ENCODE data around the gene ASIC4.

The ASIC4 gene

DNA sequence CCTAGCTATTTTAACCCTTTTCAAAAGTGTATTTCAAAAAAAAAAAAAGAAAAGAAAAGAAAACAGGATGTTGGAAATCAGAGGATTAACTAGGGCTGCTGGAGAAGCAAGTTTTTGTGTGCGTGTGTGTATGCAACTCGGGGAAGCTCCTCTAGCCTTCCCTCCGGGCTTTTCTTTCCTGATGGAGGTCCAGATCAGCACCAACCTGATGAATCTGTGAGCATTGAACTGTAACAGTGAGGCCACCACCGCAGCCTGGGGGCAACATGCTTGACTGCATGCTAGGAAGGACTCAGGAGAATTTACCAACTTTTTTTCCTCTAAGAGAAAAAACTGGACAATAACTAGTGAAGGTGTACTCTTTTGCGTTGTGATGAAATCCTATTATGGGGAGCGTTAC, 54.8 kb downstream of the ASIC4 start:
- Histone ChIP-seq H3K27me3 (ENCODE audit: control insufficient read depth, insufficient read depth, low read length) (no peaks in the 10 kb centered on the region), H3K4me3 (ENCODE audit: low read length) (no peak overlapping the region), H3K27ac (ENCODE audit: low read depth, low read length) (no peak overlapping the region), H3K9ac (ENCODE audit: low read length) (no peak overlapping the region), H3K36me3 (ENCODE audit: control insufficient read depth, insufficient read depth, low read length) (peaks cover 3% of the 10 kb centered on the region), H3K4me1 (ENCODE audit: control insufficient read depth, insufficient read depth, low read length) (peaks cover 4% of the 10 kb centered on the region)

- H3K27me3 ChIP-seq (ENCODE audit: control insufficient read depth, insufficient read depth, low read length): peaks cover 1% of the 10 kb centered on the region
- H3K4me1 ChIP-seq (ENCODE audit: control insufficient read depth, insufficient read depth, low read length): peaks cover 4% of the 10 kb centered on the region
- H3K27ac ChIP-seq (ENCODE audit: low read depth, low read length): no peak overlapping the region
- H3K9ac ChIP-seq (ENCODE audit: low read length): no peak overlapping the region
- peaks cover 3% of the 10 kb centered on the region for H3K36me3 ChIP-seq (ENCODE audit: control insufficient read depth, insufficient read depth, low read length)
- H3K4me3 ChIP-seq (ENCODE audit: low read length): no peak overlapping the region
Measured at GRCh38 chr2:219569635-219570034, 55.4 kb downstream of the ASIC4 start.

- peaks cover 3% of the 10 kb centered on the region for H3K36me3 ChIP-seq (ENCODE audit: control insufficient read depth, insufficient read depth, low read length)
- no peak overlapping the region for H3K9ac ChIP-seq (ENCODE audit: low read length)
- H3K4me3 ChIP-seq (ENCODE audit: low read length): peak overlapping the region; percentile 66
- H3K27me3 ChIP-seq (ENCODE audit: control insufficient read depth, insufficient read depth, low read length): peaks cover 6% of the 10 kb centered on the region
- peak overlapping the region; percentile 78 for H3K27ac ChIP-seq (ENCODE audit: low read depth, low read length)
- peaks cover 4% of the 10 kb centered on the region for H3K4me1 ChIP-seq (ENCODE audit: control insufficient read depth, insufficient read depth, low read length)
Measured at GRCh38 chr2:219570194-219570923, 56.1 kb downstream of the ASIC4 start.

DNA sequence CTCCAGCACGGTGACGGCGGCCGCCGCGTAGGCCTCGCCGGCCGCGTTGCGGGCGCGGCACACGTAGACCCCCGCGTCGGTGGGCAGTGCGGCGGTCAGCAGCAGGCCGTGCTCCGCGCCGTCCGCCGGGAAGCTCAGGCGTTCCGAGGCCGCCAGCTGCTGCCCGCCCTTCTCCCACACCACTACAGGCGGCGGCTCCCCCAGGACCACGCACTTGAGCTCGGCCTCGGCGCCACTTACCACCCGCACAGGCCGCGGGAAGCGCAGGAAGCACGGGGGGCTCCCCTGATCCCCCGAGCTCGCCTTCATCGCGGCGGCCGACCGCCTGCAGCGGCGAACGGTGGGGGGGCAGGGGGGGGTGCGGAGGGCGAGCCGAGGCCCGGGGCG, 56.6 kb downstream of the ASIC4 start:
- H3K9ac ChIP-seq (ENCODE audit: low read length): peak overlapping the region; percentile 21
- H3K4me1 ChIP-seq (ENCODE audit: control insufficient read depth, insufficient read depth, low read length): peaks cover 4% of the 10 kb centered on the region
- H3K27me3 ChIP-seq (ENCODE audit: control insufficient read depth, insufficient read depth, low read length): peaks cover 6% of the 10 kb centered on the region
- peak overlapping the region; percentile 66 for H3K4me3 ChIP-seq (ENCODE audit: low read length)
- peaks cover 3% of the 10 kb centered on the region for H3K36me3 ChIP-seq (ENCODE audit: control insufficient read depth, insufficient read depth, low read length)
- H3K27ac ChIP-seq (ENCODE audit: low read depth, low read length): peak overlapping the region; percentile 78

DNA sequence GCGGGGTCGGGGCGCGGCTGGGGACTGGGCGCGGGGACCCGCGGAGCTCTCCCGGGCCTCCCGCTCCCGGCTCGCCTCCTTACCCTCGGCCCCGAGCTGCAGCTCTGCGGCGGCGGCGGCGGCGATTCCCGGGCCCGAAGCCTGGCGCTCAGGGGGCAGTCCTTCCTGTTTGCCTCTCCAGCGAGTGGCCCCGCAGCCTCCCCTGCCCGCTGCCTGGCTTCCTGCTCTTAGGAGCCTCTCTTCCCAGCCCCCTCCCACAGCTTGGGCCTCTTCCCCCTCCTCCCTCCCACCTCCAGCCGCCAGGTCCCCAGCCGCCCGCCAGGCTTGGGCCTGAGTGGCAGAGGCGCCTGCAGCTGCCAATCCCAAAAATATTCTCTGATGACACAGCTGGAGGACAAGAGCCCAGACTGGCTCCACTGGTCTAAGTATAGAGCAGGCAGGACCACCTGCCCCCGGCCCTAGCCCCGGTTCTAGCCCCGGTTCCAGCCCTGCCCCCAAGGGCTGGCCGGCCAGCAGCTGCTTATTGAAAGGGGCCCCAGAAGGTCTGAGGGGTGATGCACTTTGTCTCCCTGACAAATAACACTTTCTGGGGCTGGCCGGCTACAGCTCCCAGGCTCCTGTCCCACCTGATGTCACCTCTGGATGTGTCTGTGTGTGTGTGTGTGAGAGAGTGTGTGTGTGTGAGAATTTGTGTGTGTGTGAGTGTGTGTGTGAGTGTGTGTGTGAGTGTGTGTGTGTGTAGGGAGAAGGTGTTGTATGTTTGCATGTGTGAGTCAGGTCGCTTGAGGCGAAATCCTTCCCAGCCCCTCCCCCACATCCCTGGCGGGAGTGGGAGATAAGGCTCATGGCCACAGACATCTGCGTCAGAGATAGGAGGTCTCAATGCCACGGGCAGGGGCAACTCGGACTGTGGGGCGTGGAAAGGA, 57.3 kb downstream of the ASIC4 start, which contains the start of gene OBSL1:
OBSL1 (minus strand) TSS at position 229 of the 926 bp plus-strand sequence. CDS start 307 bp downstream, outside the sequence.
- H3K4me3 ChIP-seq (ENCODE audit: low read length): peak within 1 kb of the TSS; percentile 66
- peak within 1 kb of the TSS; percentile 21 for H3K9ac ChIP-seq (ENCODE audit: low read length)
- H3K4me1 ChIP-seq (ENCODE audit: control insufficient read depth, insufficient read depth, low read length): peaks cover 4% of the 10 kb centered on the region
- H3K27me3 ChIP-seq (ENCODE audit: control insufficient read depth, insufficient read depth, low read length): peaks cover 6% of the 10 kb centered on the region
- H3K36me3 ChIP-seq (ENCODE audit: control insufficient read depth, insufficient read depth, low read length): peaks cover 3% of the 10 kb centered on the region
- peak within 1 kb of the TSS; percentile 78 for H3K27ac ChIP-seq (ENCODE audit: low read depth, low read length)

- Histone ChIP-seq H3K27me3 (ENCODE audit: control insufficient read depth, insufficient read depth, low read length) (peaks cover 6% of the 10 kb centered on the region), H3K4me1 (ENCODE audit: control insufficient read depth, insufficient read depth, low read length) (peaks cover 4% of the 10 kb centered on the region), H3K9ac (ENCODE audit: low read length) (no peak within 1 kb of the TSS), H3K4me3 (ENCODE audit: low read length) (peak within 1 kb of the TSS; percentile 29), H3K36me3 (ENCODE audit: control insufficient read depth, insufficient read depth, low read length) (no peaks in the 10 kb centered on the region), H3K27ac (ENCODE audit: low read depth, low read length) (peak within 1 kb of the TSS; percentile 78)
Measured at GRCh38 chr2:219572237-219573001, 58.1 kb downstream of the ASIC4 start, which contains the start of gene INHA. INHA (plus strand) TSS chr2:219572310; CDS start chr2:219572375, 65 bp downstream.

GRCh38 chr2:219573166-219573565, 58.9 kb downstream of the ASIC4 start:
- H3K27ac ChIP-seq (ENCODE audit: low read depth, low read length): no peak overlapping the region
- H3K4me3 ChIP-seq (ENCODE audit: low read length): no peak overlapping the region
- no peak overlapping the region for H3K9ac ChIP-seq (ENCODE audit: low read length)
- H3K36me3 ChIP-seq (ENCODE audit: control insufficient read depth, insufficient read depth, low read length): no peaks in the 10 kb centered on the region
- peaks cover 4% of the 10 kb centered on the region for H3K4me1 ChIP-seq (ENCODE audit: control insufficient read depth, insufficient read depth, low read length)
- peaks cover 6% of the 10 kb centered on the region for H3K27me3 ChIP-seq (ENCODE audit: control insufficient read depth, insufficient read depth, low read length)

- peaks cover 4% of the 10 kb centered on the region for H3K4me1 ChIP-seq (ENCODE audit: control insufficient read depth, insufficient read depth, low read length)
- H3K27me3 ChIP-seq (ENCODE audit: control insufficient read depth, insufficient read depth, low read length): peaks cover 6% of the 10 kb centered on the region
- no peak overlapping the region for H3K4me3 ChIP-seq (ENCODE audit: low read length)
- H3K9ac ChIP-seq (ENCODE audit: low read length): no peak overlapping the region
- H3K27ac ChIP-seq (ENCODE audit: low read depth, low read length): no peak overlapping the region
- no peaks in the 10 kb centered on the region for H3K36me3 ChIP-seq (ENCODE audit: control insufficient read depth, insufficient read depth, low read length)
Measured at GRCh38 chr2:219574484-219575311, 60.4 kb downstream of the ASIC4 start.

DNA sequence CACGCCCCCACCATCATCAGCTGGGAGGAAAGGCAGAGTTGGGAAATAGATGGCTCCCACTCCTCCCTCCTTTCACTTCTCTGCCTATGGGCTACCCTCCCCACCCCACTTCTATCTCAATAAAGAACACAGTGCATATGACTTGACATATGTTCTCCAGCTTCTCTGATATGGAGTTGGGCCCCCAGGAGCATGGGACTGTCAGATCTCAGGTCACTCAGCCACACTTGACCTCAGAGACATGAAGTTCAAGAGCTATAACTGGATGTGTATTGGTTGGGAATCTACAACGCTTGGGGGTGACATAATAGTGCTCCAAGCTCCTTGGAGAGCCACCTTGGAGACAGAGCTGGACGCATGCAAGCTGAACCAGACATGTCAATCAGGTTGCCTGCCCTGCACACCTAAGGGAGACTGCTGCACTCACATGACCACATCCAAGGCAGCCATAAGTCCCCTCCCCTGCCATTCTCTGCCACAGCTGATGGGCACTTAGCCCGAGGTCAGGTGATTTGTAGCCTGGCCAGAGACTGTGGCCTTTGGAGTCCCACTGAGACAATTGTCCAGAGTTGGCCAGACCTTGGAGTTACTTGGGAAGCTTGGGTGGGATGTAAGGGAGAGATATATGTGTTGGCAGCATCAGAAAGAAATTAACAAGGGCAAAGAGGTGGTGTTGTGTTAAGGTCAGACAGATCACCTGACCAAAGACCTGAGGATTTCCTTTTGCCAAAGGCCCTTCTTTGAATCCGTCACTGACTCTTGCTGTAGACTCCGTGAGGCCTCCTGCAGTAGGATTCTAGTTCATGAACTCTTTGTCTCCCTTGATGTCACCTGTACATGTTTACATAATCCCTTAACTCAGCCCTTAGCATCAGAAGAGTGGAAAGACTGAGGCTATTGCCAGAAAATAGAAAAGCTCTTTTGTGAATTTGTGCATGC, 61.6 kb downstream of the ASIC4 start:
- Histone ChIP-seq H3K36me3 (ENCODE audit: control insufficient read depth, insufficient read depth, low read length) (no peaks in the 10 kb centered on the region), H3K4me1 (ENCODE audit: control insufficient read depth, insufficient read depth, low read length) (peaks cover 4% of the 10 kb centered on the region), H3K27me3 (ENCODE audit: control insufficient read depth, insufficient read depth, low read length) (peaks cover 6% of the 10 kb centered on the region), H3K9ac (ENCODE audit: low read length) (no peak overlapping the region), H3K27ac (ENCODE audit: low read depth, low read length) (no peak overlapping the region), H3K4me3 (ENCODE audit: low read length) (no peak overlapping the region)

DNA sequence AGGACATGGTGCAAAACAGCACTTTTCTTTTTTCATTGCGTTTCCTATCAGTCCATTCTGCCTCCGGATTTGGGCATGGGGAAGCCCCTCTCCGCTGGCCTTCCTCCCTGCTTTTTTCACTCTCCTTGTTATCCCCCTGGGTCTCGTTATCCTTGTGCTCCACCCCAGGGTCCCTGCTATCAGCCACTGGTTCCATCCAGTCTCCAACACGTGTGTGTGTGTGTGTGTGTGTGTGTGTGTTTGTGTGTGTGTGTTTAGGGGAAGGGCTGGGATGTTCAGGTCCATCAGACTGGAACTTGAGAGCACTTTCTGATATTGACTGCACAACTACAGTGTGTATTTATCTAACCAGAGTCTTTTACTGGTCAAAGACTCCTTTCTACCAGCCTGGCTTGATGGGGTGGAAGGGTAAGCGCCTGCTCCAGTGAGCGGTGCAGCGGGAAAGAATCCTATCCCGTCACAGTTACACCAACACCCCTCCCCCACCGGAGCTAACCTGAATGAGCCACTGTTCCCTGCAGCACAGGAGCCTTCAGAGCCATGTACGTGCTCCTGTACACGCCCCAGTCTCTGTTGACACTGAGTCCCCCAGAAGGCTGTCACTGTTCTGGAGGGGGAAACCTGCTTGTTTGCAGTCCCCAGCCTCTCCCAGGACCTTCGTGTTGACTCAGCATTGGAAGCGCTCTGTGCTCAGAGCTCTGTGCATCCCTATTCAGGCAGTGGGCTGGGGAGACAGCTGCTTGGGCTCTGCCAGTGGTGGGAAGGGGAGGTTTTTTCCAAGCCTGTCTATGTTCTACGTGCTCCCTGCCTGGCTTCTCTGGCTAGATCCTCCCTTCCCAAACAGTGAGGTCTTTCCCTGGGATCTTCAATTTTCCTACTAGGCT, 62.5 kb downstream of the ASIC4 start:
- Histone ChIP-seq H3K27ac (ENCODE audit: low read depth, low read length) (no peak overlapping the region), H3K9ac (ENCODE audit: low read length) (no peak overlapping the region), H3K27me3 (ENCODE audit: control insufficient read depth, insufficient read depth, low read length) (peaks cover 6% of the 10 kb centered on the region), H3K4me1 (ENCODE audit: control insufficient read depth, insufficient read depth, low read length) (peaks cover 1% of the 10 kb centered on the region), H3K4me3 (ENCODE audit: low read length) (no peak overlapping the region), H3K36me3 (ENCODE audit: control insufficient read depth, insufficient read depth, low read length) (no peaks in the 10 kb centered on the region)

Data from rectal smooth muscle tissue (tissue), 1 donor.